GM12878 (cell line): ENCODE data around the gene TP53BP1. TPM values are rescaled to one million over a fixed set of nuclear protein-coding genes. Genes with fewer than 3 reads are reported as not detected.

Experiments used
- BACH1 ChIP-seq: fragments of 450-650 bp; IDR thresholded peaks from 2 replicates; pipeline ENCODE4 v1.6.1; 2017; ENCODE audit warnings: mild to moderate bottlenecking, borderline replicate concordance
- CREM ChIP-seq: IDR thresholded peaks from 2 replicates; pipeline ENCODE4 v1.6.1; 2014; ENCODE audit warnings: antibody characterized with exemption, low read depth
- E2F8 ChIP-seq: fragments of 450-650 bp; IDR thresholded peaks from 2 replicates; pipeline ENCODE4 v1.6.1; 2018; ENCODE audit warnings: mild to moderate bottlenecking, low read depth, moderate library complexity; ENCODE audit not compliant: partially characterized antibody
- EP300 ChIP-seq, 2 experiments: fragments of 150-350 bp in 1 of 2; IDR thresholded peaks; 2 replicates each; pipeline ENCODE4 v1.6.1; 2011 to 2012; ENCODE audit warnings: low read depth in 2 of 2, low read length in 2 of 2, borderline replicate concordance in 1 of 2, improper control_type of control experiment in 1 of 2, inconsistent platforms in 1 of 2; ENCODE audit not compliant: control insufficient read depth in 1 of 2
- IKZF1 ChIP-seq: fragments of 450-650 bp; conservative IDR thresholded peaks from 2 replicates; pipeline ENCODE4 v1.6.1; 2017; ENCODE audit warnings: antibody characterized with exemption, mild to moderate bottlenecking
- YBX1 ChIP-seq: fragments of 450-650 bp; IDR thresholded peaks from 2 replicates; pipeline ENCODE4 v1.6.1; 2016; ENCODE audit warnings: antibody characterized with exemption
- ZNF24 ChIP-seq: fragments of 450-650 bp; IDR thresholded peaks from 2 replicates; pipeline ENCODE4 v1.6.1; 2017; ENCODE audit warnings: antibody characterized with exemption, mild to moderate bottlenecking
- polyA plus RNA-seq, 11 experiments: library from polyadenylated mRNA; depleted of rRNA in 4 of 11; unstranded in 6 of 11; stranded (reverse) in 5 of 11; fragments of >200 nt; fragmentation: Nextera tagmentation in 4 of 11; fragmentation: Illumina TruSeq in 1 of 11; extraction: Ambion mirVana in 4 of 11; extraction: Trizol in 1 of 11; gene quantifications; 1 replicate in 1 of 11; 2 replicates in 10 of 11; pipeline versions ENCODE4 v1.2.1 to v1.2.3, GENCODE V29; 2011 to 2016; ENCODE audit warnings: inconsistent platforms in 2 of 11, missing spikeins in 2 of 11, low read depth in 1 of 11
- total RNA-seq, 4 experiments: library from RNA; depleted of rRNA in 3 of 4; stranded (reverse); fragments of >200 nt in 3 of 4; fragmentation: Illumina TruSeq in 1 of 4; extraction: Trizol in 1 of 4; gene quantifications; 2 replicates each; pipeline versions ENCODE4 v1.2.1 to v1.2.3, GENCODE V29; 2013 to 2021
- TF ChIP-seq, protein P1 (sequence below): fragments of 450-650 bp; formaldehyde crosslinking; IDR thresholded peaks from 2 replicates; pipeline ENCODE4 v1.4.0; 2022; ENCODE audit warnings: mild to moderate bottlenecking, moderate library complexity
- TF ChIP-seq, protein P2 (sequence below): fragments of 450-650 bp; IDR thresholded peaks from 2 replicates; pipeline ENCODE4 v1.6.1; 2018; ENCODE audit warnings: borderline replicate concordance, mild to moderate bottlenecking; ENCODE audit not compliant: partially characterized antibody
- TF ChIP-seq, protein P3 (sequence below), 3 experiments: IDR thresholded peaks in 2 of 3; conservative IDR thresholded peaks in 1 of 3; 2 replicates each; pipeline ENCODE4 v1.5.1; 2011; ENCODE audit warnings: low read depth in 3 of 3, low read length in 3 of 3, mild to moderate bottlenecking in 3 of 3, control low read depth in 2 of 3, moderate library complexity in 2 of 3, inconsistent platforms in 1 of 3, mixed read lengths in 1 of 3; ENCODE audit not compliant: control insufficient read depth in 2 of 3, insufficient read depth in 1 of 3; ENCODE audit errors: extremely low read depth in 1 of 3

Gene TP53BP1
- total and polyA plus RNA-seq, 10 of the 15 experiments (the other 5 are each of a cell fraction or from before 2014, with no cell fraction given) = 6.2 to 50.2 (median 19.3) TPM

- TF ChIP-seq, protein P1, sequence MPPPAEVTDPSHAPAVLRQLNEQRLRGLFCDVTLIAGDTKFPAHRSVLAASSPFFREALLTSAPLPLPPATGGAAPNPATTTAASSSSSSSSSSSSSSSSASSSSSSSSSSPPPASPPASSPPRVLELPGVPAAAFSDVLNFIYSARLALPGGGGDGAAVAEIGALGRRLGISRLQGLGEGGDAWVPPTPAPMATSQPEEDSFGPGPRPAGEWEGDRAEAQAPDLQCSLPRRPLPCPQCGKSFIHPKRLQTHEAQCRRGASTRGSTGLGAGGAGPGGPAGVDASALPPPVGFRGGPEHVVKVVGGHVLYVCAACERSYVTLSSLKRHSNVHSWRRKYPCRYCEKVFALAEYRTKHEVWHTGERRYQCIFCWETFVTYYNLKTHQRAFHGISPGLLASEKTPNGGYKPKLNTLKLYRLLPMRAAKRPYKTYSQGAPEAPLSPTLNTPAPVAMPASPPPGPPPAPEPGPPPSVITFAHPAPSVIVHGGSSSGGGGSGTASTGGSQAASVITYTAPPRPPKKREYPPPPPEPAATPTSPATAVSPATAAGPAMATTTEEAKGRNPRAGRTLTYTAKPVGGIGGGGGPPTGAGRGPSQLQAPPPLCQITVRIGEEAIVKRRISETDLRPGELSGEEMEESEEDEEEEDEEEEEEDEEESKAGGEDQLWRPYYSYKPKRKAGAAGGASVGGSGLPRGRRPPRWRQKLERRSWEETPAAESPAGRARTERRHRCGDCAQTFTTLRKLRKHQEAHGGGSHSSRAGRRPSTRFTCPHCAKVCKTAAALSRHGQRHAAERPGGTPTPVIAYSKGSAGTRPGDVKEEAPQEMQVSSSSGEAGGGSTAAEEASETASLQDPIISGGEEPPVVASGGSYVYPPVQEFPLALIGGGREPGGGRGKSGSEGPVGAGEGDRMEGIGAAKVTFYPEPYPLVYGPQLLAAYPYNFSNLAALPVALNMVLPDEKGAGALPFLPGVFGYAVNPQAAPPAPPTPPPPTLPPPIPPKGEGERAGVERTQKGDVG = no peak
- no peak for TF ChIP-seq YBX1
- no peak for TF ChIP-seq IKZF1
- no peak for TF ChIP-seq E2F8
- TF ChIP-seq, protein P2, sequence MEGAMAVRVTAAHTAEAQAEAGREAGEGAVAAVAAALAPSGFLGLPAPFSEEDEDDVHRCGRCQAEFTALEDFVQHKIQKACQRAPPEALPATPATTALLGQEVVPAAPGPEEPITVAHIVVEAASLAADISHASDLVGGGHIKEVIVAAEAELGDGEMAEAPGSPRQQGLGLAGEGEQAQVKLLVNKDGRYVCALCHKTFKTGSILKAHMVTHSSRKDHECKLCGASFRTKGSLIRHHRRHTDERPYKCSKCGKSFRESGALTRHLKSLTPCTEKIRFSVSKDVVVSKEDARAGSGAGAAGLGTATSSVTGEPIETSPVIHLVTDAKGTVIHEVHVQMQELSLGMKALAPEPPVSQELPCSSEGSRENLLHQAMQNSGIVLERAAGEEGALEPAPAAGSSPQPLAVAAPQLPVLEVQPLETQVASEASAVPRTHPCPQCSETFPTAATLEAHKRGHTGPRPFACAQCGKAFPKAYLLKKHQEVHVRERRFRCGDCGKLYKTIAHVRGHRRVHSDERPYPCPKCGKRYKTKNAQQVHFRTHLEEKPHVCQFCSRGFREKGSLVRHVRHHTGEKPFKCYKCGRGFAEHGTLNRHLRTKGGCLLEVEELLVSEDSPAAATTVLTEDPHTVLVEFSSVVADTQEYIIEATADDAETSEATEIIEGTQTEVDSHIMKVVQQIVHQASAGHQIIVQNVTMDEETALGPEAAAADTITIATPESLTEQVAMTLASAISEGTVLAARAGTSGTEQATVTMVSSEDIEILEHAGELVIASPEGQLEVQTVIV = no peak
- no peak for TF ChIP-seq ZNF24
- no peak for TF ChIP-seq EP300 (IDR thresholded peaks at IDR 0.05; ENCODE audit: borderline replicate concordance in 1 of 2, control insufficient read depth in 1 of 2, low read depth in 2 of 2, low read length in 2 of 2)
- TF ChIP-seq CREM = no peak
- TF ChIP-seq, protein P3, sequence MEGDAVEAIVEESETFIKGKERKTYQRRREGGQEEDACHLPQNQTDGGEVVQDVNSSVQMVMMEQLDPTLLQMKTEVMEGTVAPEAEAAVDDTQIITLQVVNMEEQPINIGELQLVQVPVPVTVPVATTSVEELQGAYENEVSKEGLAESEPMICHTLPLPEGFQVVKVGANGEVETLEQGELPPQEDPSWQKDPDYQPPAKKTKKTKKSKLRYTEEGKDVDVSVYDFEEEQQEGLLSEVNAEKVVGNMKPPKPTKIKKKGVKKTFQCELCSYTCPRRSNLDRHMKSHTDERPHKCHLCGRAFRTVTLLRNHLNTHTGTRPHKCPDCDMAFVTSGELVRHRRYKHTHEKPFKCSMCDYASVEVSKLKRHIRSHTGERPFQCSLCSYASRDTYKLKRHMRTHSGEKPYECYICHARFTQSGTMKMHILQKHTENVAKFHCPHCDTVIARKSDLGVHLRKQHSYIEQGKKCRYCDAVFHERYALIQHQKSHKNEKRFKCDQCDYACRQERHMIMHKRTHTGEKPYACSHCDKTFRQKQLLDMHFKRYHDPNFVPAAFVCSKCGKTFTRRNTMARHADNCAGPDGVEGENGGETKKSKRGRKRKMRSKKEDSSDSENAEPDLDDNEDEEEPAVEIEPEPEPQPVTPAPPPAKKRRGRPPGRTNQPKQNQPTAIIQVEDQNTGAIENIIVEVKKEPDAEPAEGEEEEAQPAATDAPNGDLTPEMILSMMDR (IDR thresholded peaks at IDR 0.05 in 2 of 3, conservative IDR thresholded peaks at IDR 0.05 in 1 of 3; ENCODE audit: control insufficient read depth in 2 of 3, extremely low read depth in 1 of 3, insufficient read depth in 1 of 3, low read depth in 3 of 3, low read length in 3 of 3) = peak; percentile 23 to 66 (median 23); a peak in 3 of 6 replicates
- TF ChIP-seq BACH1 = peak; percentile 93; the same call in 1 of the 2 replicates
Measured at GRCh38 chr15:43440721-43441281, 52.2 kb downstream of the TP53BP1 start (continued).
